Body of pancreas (tissue), 4 donors: ENCODE measurements around the gene C19orf25. TPM values are rescaled to one million over a fixed set of nuclear protein-coding genes. Genes with fewer than 3 reads are reported as not detected.

Experiments used
- ATAC-seq: fragments of 150-250 bp; one replicate; pipeline ENCODE4 v1.9.1; 2016
- DNase-seq, 4 donors: peaks; one replicate each; pipeline ENCODE4 v3.0.0-alpha.2; 2019
- H3K27ac ChIP-seq, 4 donors: fragments of 200-600 bp; sonication (generic); 1 replicate in 3 of 4; 2 replicates in 1 of 4; pipeline versions ENCODE4 v1.5.1 to v1.6.1; 2016 to 2019; ENCODE audit warnings: mild to moderate bottlenecking in 1 of 4, mixed read lengths in 1 of 4, moderate library complexity in 1 of 4
- H3K27me3 ChIP-seq, 2 donors: fragments of 200-600 bp; sonication (generic); one replicate each; pipeline ENCODE4 v1.6.0; 2016; ENCODE audit warnings: mild to moderate bottlenecking in 1 of 2
- H3K36me3 ChIP-seq, 2 donors: fragments of 200-600 bp; sonication (generic); replicated peaks in 1 of 2; 2 replicates each; pipeline ENCODE4 v1.5.1; 2016; ENCODE audit warnings: low read depth in 2 of 2; ENCODE audit not compliant: insufficient read depth in 1 of 2
- H3K4me1 ChIP-seq: fragments of 200-600 bp; sonication (generic); one replicate; pipeline ENCODE4 v1.6.0; 2016
- H3K4me3 ChIP-seq, 2 donors: fragments of 200-600 bp; sonication (generic); 1 replicate in 1 of 2; 2 replicates in 1 of 2; pipeline ENCODE4 v1.5.1; 2016 to 2019
- H3K9me3 ChIP-seq, 3 donors: fragments of 200-600 bp; sonication (generic); 1 replicate in 2 of 3; 2 replicates in 1 of 3; pipeline ENCODE4 v1.5.1; 2016
- CTCF ChIP-seq, 7 experiments: fragments of 450-650 bp in 4 of 7; fragments of 200-600 bp in 3 of 7; sonication (generic) in 3 of 7; IDR thresholded peaks; one replicate each; pipeline ENCODE4 v1.5.1; 2016 to 2019; ENCODE audit warnings: antibody characterized with exemption in 7 of 7
- POLR2A ChIP-seq, 3 donors: fragments of 450-650 bp; IDR thresholded peaks; one replicate each; pipeline ENCODE4 v1.6.1; 2016; ENCODE audit warnings: antibody characterized with exemption in 3 of 3, mild to moderate bottlenecking in 2 of 3
- WGBS, 2 donors: methylation state at CpG; one replicate each; pipeline ENCODE4 v1.1.5; 2017; 5-methylcytosine and 5-hydroxymethylcytosine counted together
- intact Hi-C: fragments of 100-400 bp; cut with DNase I; formaldehyde crosslinking; loops from one replicate; pipeline ENCODE4 v1.15.1; 2023
- total RNA-seq, 2 donors: library from RNA; depleted of rRNA; stranded (reverse); fragments of >200 nt; gene quantifications; one replicate each; pipeline ENCODE4 v1.1.0, GENCODE V29; 2016

C19orf25 gene
- total RNA-seq, 2 donors from 2014 or later, result 26.7 to 31.4 TPM

GRCh38 chr19:1433119-1434039 lies 45.6 kb downstream of the C19orf25 start:
- H3K9me3 ChIP-seq, result no peaks in the 10 kb centered on the region
- WGBS, 2 donors, result 88 to 90% methylated on average over 13 to 46 of the region's 47 CpGs
- DNase-seq (no peak), ATAC-seq (no peak)
- H3K4me3 ChIP-seq, result no peak overlapping the region
- intact Hi-C loops, result no loop called here
- H3K4me1 ChIP-seq, result peaks cover 7% of the 10 kb centered on the region
- TF ChIP-seq POLR2A (IDR thresholded peaks at IDR 0.05), result no peak
- TF ChIP-seq CTCF (IDR thresholded peaks at IDR 0.05), result no peak
- H3K27ac ChIP-seq, result no peak overlapping the region
- no peaks in the 10 kb centered on the region for H3K27me3 ChIP-seq
- peaks cover 17 to 21% of the 10 kb centered on the region in 2 donors for H3K36me3 ChIP-seq

GRCh38 chr19:1432507-1432887 lies 46.5 kb downstream of the C19orf25 start:
- intact Hi-C loops, result no loop called here
- TF ChIP-seq POLR2A (IDR thresholded peaks at IDR 0.05) (no peak), CTCF (IDR thresholded peaks at IDR 0.05) (no peak)

GRCh38 chr19:1431759-1432506 lies 47.1 kb downstream of the C19orf25 start:
- no peak overlapping the region for H3K27ac ChIP-seq
- peaks cover 17 to 21% of the 10 kb centered on the region in 2 donors for H3K36me3 ChIP-seq
- WGBS, 2 donors, result 90 to 92% methylated on average over 10 to 24 of the region's 24 CpGs
- no peak overlapping the region for H3K4me3 ChIP-seq
- H3K4me1 ChIP-seq, result no peaks in the 10 kb centered on the region
- no peaks in the 10 kb centered on the region for H3K9me3 ChIP-seq
- DNase-seq, result no peak
- intact Hi-C loops, result no loop called here
- TF ChIP-seq CTCF (IDR thresholded peaks at IDR 0.05), result no peak
- no peak for TF ChIP-seq POLR2A (IDR thresholded peaks at IDR 0.05)
- H3K27me3 ChIP-seq, result no peaks in the 10 kb centered on the region
- ATAC-seq, result no peak

More at GRCh38 chr19:1432507-1432887, 46.5 kb downstream of the C19orf25 start:
- no peak overlapping the region for H3K4me3 ChIP-seq
- WGBS, 2 donors, result 90 to 99% methylated on average over 12 to 16 of the region's 16 CpGs
- peaks cover under 1% of the 10 kb centered on the region for H3K4me1 ChIP-seq
- H3K9me3 ChIP-seq, result no peaks in the 10 kb centered on the region
- no peak overlapping the region for H3K27ac ChIP-seq
- H3K36me3 ChIP-seq, result peaks cover 17 to 21% of the 10 kb centered on the region in 2 donors
- DNase-seq (no peak), ATAC-seq (no peak)
- no peaks in the 10 kb centered on the region for H3K27me3 ChIP-seq

DNA sequence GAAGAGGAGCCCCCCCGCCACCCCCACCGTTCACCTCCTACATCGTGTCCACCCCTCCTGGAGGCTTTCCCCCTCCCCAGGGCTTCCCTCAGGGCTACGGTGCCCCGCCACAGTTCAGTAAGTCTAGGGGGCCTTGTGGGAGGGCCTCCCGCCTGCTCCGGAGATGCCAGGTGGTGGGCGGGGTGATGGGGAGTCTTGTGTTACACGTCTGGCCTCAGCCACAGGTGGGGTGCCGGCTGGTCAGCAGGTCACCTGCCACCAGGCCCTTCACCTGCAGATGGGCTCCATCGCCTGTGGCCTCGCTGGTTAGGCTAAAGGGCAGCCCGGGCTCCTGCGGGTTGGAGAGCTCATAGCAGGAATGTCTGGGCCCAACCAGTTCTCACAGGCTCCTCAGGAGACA lies 48.8 kb downstream of the C19orf25 start:
- TF ChIP-seq CTCF (IDR thresholded peaks at IDR 0.05), result no peak
- TF ChIP-seq POLR2A (IDR thresholded peaks at IDR 0.05), result no peak
- no peaks in the 10 kb centered on the region for H3K4me1 ChIP-seq
- intact Hi-C loops, result no loop called here
- peaks cover 17 to 22% of the 10 kb centered on the region in 2 donors for H3K36me3 ChIP-seq
- no peak for ATAC-seq
- WGBS, 2 donors, result 86 to 93% methylated on average over 8 to 12 of the region's 14 CpGs
- H3K9me3 ChIP-seq, result no peaks in the 10 kb centered on the region
- H3K27ac ChIP-seq, result no peak overlapping the region
- H3K27me3 ChIP-seq, result no peaks in the 10 kb centered on the region
- no peak overlapping the region for H3K4me3 ChIP-seq
- DNase-seq, result no peak
